Measurements from ENCODE around the gene ITGB5. TPM values are rescaled to one million over a fixed set of nuclear protein-coding genes. Genes with fewer than 3 reads are reported as not detected.
"Not testable (repeated sequence)": the region's sequence is repeated elsewhere in the genome, so short reads cannot be mapped to it uniquely, and the experiment has no call there.

Gene ITGB5
- total and polyA plus RNA-seq, 2 experiments from 2014 or later: 54.3 to 107 TPM

DNA sequence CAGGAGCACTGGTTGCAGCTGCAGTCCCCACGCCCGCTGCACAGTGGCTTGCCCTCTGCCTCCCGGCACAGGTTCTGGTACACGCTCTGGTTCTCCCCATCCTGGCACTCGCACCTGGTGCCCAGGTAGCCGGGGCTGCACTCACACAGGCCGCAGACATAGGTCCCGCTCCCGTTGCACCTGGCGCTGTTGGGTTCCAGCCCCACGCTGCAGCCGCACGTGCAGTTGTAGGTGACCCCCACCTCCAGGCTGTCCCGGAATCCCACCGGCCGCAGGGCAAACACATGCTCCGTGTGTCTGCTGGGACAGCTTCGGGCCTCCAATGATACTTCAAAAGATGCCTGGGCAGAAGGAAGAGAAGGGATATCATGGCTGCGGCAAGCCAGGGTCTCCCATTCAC lies 90.7 kb downstream of the ITGB5 start:
- Histone ChIP-seq H3K9me3 (ENCODE audit: low read depth) (no peaks in the 10 kb centered on the region), H3K27me3 (no peaks in the 10 kb centered on the region), H3K36me3 (no peaks in the 10 kb centered on the region), H3K4me1 (ENCODE audit: low read depth) (peaks cover 20% of the 10 kb centered on the region), H3K4me3 (no peak overlapping the region), H3K27ac (no peak overlapping the region)
- TF ChIP-seq, protein P1, sequence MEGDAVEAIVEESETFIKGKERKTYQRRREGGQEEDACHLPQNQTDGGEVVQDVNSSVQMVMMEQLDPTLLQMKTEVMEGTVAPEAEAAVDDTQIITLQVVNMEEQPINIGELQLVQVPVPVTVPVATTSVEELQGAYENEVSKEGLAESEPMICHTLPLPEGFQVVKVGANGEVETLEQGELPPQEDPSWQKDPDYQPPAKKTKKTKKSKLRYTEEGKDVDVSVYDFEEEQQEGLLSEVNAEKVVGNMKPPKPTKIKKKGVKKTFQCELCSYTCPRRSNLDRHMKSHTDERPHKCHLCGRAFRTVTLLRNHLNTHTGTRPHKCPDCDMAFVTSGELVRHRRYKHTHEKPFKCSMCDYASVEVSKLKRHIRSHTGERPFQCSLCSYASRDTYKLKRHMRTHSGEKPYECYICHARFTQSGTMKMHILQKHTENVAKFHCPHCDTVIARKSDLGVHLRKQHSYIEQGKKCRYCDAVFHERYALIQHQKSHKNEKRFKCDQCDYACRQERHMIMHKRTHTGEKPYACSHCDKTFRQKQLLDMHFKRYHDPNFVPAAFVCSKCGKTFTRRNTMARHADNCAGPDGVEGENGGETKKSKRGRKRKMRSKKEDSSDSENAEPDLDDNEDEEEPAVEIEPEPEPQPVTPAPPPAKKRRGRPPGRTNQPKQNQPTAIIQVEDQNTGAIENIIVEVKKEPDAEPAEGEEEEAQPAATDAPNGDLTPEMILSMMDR (IDR thresholded peaks at IDR 0.05; ENCODE audit: low read depth, low read length): no peak
- no peak for DNase-seq (ENCODE audit: low read depth in 1 of 2, low spot score in 1 of 2)

DNA sequence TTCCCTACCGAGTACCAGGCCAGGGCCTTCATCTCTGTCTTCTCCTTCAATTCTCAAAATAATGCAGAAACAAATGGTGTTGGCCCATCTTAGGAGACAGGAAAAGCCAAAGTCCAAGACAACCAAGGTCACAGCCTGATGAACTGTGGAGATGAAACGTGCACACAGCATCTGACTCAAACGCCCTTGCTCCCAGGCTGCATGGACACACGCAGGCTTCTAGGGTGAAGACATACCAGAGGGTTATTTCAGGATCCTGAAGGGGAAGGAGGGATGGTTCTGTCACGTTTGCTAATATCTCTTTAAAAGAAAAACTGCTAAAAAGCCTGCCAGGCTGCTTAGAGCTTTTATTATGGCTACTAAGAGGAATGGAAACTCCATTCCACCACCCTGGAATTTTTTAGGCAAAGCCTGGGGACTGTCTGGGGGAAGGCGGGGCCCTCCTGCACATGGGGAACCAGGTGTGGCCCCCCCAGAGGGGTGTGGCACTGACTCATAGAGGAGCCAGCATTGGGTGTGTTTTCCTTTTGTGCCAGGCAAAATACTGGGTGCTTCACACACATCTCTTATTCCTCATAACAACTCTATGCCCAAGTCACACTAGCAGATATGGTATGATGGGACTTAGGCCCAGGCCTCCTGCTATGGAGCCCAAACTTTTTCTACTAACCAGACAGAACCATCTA lies 94.0 kb downstream of the ITGB5 start:
- Histone ChIP-seq H3K9me3 (ENCODE audit: low read depth) (no peaks in the 10 kb centered on the region), H3K27me3 (no peaks in the 10 kb centered on the region), H3K36me3 (no peaks in the 10 kb centered on the region), H3K4me1 (ENCODE audit: low read depth) (no peaks in the 10 kb centered on the region), H3K4me3 (no peak overlapping the region), H3K27ac (no peak overlapping the region)
- TF ChIP-seq, protein P1 (IDR thresholded peaks at IDR 0.05; ENCODE audit: low read depth, low read length): no peak
- no peak for DNase-seq (ENCODE audit: low read depth in 1 of 2, low spot score in 1 of 2)

DNA sequence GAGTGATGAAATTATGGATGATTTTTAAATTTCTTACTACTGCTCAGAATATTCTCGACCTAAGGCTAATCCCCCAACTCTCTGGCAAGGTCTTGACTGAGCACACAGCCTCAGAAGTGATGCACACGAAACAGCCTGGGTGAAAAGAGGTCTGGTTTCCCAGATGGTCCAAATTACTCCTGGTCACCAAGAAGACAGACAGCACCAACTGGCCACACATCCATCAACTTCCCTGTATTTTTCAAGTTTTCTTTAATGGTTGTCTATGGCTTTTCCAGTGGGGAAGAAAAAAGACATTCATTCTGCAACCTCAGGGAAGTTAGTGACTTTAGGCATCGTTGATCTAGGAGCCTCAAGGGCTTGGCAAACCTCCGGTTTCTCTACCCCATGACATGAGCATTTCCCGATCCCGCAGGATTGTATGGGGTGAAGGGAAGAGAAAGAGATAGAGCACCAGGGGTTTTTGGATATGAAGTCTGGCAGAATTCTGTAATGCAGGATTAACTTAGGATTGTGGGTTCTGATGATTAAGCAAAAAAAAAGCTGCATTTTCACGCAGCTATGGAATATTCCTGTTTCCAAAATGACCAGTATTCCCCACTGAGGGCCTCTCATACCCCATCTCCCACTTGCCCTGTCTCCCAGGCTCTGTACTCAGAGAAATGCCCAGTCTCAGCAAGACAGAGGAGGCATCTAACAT lies 94.7 kb downstream of the ITGB5 start:
- TF ChIP-seq, protein P1 (IDR thresholded peaks at IDR 0.05; ENCODE audit: low read depth, low read length): no peak
- Histone ChIP-seq H3K4me3 (no peak overlapping the region), H3K27me3 (no peaks in the 10 kb centered on the region), H3K4me1 (ENCODE audit: low read depth) (peaks cover 2% of the 10 kb centered on the region), H3K27ac (no peak overlapping the region), H3K9me3 (ENCODE audit: low read depth) (no peaks in the 10 kb centered on the region), H3K36me3 (no peaks in the 10 kb centered on the region)
- DNase-seq (ENCODE audit: low read depth in 1 of 2, low spot score in 1 of 2): no peak

DNA sequence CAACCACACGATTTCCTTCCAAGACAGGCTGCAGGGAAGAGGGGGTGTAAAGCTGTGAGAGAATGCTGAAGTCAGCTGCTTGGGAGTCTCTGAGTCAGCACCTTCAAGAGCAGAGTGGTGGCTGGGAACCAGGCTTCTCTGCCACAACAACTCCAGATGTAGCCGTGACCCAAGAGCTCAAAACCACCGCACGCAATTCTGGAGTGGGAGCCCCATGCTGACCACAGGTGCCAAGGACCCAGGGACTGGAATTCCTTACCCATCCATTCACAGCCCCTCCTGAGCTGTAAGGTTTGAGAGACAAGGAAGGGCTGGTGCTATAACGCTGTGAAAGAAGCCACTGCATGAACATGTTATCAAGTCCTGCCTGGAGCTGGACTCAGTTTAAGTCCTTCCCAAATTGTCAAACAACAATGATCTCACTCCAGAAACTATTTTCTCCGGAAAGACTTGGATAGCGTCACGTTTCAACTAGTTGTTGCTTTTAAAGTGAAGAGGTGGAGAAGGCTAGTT lies 95.5 kb downstream of the ITGB5 start:
- peak in 1 of 2 donors; percentile 92 for DNase-seq (ENCODE audit: low read depth in 1 of 2, low spot score in 1 of 2)
- TF ChIP-seq, protein P1 (IDR thresholded peaks at IDR 0.05; ENCODE audit: low read depth, low read length): no peak
- Histone ChIP-seq H3K9me3 (ENCODE audit: low read depth) (no peaks in the 10 kb centered on the region), H3K4me3 (no peak overlapping the region), H3K4me1 (ENCODE audit: low read depth) (peaks cover 10% of the 10 kb centered on the region), H3K36me3 (no peaks in the 10 kb centered on the region), H3K27ac (peak overlapping the region; percentile 10), H3K27me3 (no peaks in the 10 kb centered on the region)

DNA sequence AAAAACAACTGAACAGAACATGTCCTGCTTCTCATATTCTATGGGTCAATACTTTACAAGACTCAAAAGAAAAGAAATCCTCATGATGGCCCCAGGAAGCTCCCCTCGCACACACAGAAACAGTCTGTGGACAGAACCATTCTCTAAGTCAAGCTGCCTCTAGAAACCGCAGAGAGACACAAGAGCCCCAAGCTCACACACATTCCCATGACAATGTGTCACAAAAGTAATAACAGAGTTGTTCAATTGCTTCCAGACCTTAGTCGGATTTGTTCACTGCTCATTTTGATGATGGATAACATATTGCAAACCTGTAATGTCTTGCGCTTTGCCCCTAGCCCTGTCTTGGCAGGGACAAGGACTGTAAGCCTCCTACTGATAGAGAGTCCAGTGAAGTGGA lies 96.0 kb downstream of the ITGB5 start:
- Histone ChIP-seq H3K36me3 (no peaks in the 10 kb centered on the region), H3K4me3 (no peak overlapping the region), H3K4me1 (ENCODE audit: low read depth) (peaks cover 11% of the 10 kb centered on the region), H3K9me3 (ENCODE audit: low read depth) (no peaks in the 10 kb centered on the region), H3K27ac (peak overlapping the region; percentile 10), H3K27me3 (no peaks in the 10 kb centered on the region)
- TF ChIP-seq, protein P1 (IDR thresholded peaks at IDR 0.05; ENCODE audit: low read depth, low read length): no peak
- DNase-seq (ENCODE audit: low read depth in 1 of 2, low spot score in 1 of 2): no peak

DNA sequence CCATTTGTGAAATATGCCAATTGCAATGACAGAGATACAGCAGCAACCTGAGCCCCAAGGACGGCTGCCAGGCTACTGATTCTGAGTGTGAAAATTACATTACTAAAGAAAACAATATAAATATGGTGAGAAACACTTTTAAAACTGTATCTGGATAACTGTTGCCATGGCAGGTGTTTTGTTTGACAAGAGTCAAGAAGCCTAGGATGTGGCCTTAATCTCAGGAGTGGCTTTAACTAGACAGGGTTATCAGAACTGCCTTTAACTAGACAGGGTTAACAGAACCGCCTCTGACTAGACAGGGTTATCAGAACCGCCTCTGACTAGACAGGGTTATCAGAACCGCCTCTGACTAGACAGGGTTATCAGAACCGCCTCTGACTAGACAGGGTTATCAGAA lies 98.1 kb downstream of the ITGB5 start:
- Histone ChIP-seq H3K27ac (peak overlapping the region; percentile 62), H3K4me1 (ENCODE audit: low read depth) (peaks cover 11% of the 10 kb centered on the region)
- H3K36me3 ChIP-seq; H3K9me3 ChIP-seq (ENCODE audit: low read depth); H3K27me3 ChIP-seq; H3K4me3 ChIP-seq; DNase-seq (ENCODE audit: low read depth in 1 of 2, low spot score in 1 of 2): not testable (repeated sequence)
